Transverse colon (tissue), 4 donors: ENCODE results near the gene OCEL1. TPM values are rescaled to one million over a fixed set of nuclear protein-coding genes. Genes with fewer than 3 reads are reported as not detected.

ENCODE experiments used
- DNase-seq: peaks from one replicate; pipeline ENCODE4 v3.0.0-alpha.2; 2019
- H3K27ac ChIP-seq, 4 donors: fragments of 200-600 bp; sonication (generic); 2 replicates each; pipeline ENCODE4 v1.5.1; 2016 to 2018; ENCODE audit warnings: inconsistent platforms in 4 of 4
- H3K27me3 ChIP-seq: fragments of 200-600 bp; sonication (generic); 2 replicates; pipeline ENCODE4 v1.5.1; 2017; ENCODE audit warnings: inconsistent platforms
- H3K36me3 ChIP-seq, 4 donors: fragments of 200-600 bp; sonication (generic); 2 replicates each; pipeline ENCODE4 v1.5.1; 2017 to 2019; ENCODE audit warnings: inconsistent platforms in 4 of 4
- H3K4me1 ChIP-seq, 4 donors: fragments of 200-600 bp; sonication (generic); 2 replicates each; pipeline ENCODE4 v1.5.1; 2017 to 2020; ENCODE audit warnings: inconsistent platforms in 4 of 4
- H3K4me3 ChIP-seq, 4 donors: fragments of 200-600 bp; sonication (generic); 1 replicate in 1 of 4; 2 replicates in 3 of 4; pipeline versions ENCODE4 v1.5.1 to v1.6.1; 2017 to 2019; ENCODE audit warnings: inconsistent platforms in 4 of 4
- H3K9me3 ChIP-seq, 2 donors: fragments of 200-600 bp; sonication (generic); 2 replicates each; pipeline ENCODE4 v1.5.1; 2017 to 2019; ENCODE audit warnings: inconsistent platforms in 2 of 2
- EP300 ChIP-seq: sonication (generic); formaldehyde crosslinking; IDR thresholded peaks from one replicate; pipeline ENCODE4 v1.6.1; 2017; ENCODE audit warnings: antibody characterized with exemption, low read depth
- POLR2A ChIP-seq: fragments of 450-650 bp; IDR thresholded peaks from one replicate; pipeline ENCODE4 v1.6.1; 2016; ENCODE audit warnings: antibody characterized with exemption, mild to moderate bottlenecking, moderate library complexity
- POLR2AphosphoS5 ChIP-seq, 3 donors: sonication (generic); formaldehyde crosslinking; IDR thresholded peaks; one replicate each; pipeline ENCODE4 v1.6.1; 2016; ENCODE audit warnings: antibody characterized with exemption in 3 of 3
- WGBS, 2 donors: methylation state at CpG; one replicate each; pipeline ENCODE4 v1.1.5; 2018; ENCODE audit warnings: low coverage in 1 of 2; 5-methylcytosine and 5-hydroxymethylcytosine counted together
- in situ Hi-C, 4 donors: fragments of 200-750 bp; cut with MboI; loops; one replicate each; pipeline versions ENCODE4 v1.15.0 to v1.15.1; 2017; ENCODE audit warnings: low sequenced_read_pairs in 3 of 4, low pct_ligation_motif_present in 1 of 4, low pct_unique_long_range_greater_than_20kb in 1 of 4
- intact Hi-C: fragments of 100-400 bp; cut with DNase I; formaldehyde crosslinking; loops from one replicate; pipeline ENCODE4 v1.15.1; 2023; ENCODE audit warnings: low total_unique reads
- total RNA-seq, 4 donors: library from RNA; depleted of rRNA; stranded (reverse); fragments of >200 nt; gene quantifications; one replicate each; pipeline ENCODE4 v1.1.0, GENCODE V29; 2016
- TF ChIP-seq, protein P1 (sequence below), 5 experiments: fragments of 200-600 bp in 3 of 5; fragments of 450-650 bp in 2 of 5; sonication (generic) in 3 of 5; IDR thresholded peaks; 1 replicate in 2 of 5; 2 replicates in 3 of 5; pipeline ENCODE4 v1.5.1; 2016 to 2017; ENCODE audit warnings: antibody characterized with exemption in 5 of 5, inconsistent platforms in 3 of 5, mild to moderate bottlenecking in 2 of 5, moderate library complexity in 1 of 5

The OCEL1 gene, protein sequence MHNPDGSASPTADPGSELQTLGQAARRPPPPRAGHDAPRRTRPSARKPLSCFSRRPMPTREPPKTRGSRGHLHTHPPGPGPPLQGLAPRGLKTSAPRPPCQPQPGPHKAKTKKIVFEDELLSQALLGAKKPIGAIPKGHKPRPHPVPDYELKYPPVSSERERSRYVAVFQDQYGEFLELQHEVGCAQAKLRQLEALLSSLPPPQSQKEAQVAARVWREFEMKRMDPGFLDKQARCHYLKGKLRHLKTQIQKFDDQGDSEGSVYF
- 10 to 100 TPM in 3 of 4 donors, 1 to 10 TPM in 1; 4.8 to 42.6 (median 29.9) TPM for total RNA-seq

DNA sequence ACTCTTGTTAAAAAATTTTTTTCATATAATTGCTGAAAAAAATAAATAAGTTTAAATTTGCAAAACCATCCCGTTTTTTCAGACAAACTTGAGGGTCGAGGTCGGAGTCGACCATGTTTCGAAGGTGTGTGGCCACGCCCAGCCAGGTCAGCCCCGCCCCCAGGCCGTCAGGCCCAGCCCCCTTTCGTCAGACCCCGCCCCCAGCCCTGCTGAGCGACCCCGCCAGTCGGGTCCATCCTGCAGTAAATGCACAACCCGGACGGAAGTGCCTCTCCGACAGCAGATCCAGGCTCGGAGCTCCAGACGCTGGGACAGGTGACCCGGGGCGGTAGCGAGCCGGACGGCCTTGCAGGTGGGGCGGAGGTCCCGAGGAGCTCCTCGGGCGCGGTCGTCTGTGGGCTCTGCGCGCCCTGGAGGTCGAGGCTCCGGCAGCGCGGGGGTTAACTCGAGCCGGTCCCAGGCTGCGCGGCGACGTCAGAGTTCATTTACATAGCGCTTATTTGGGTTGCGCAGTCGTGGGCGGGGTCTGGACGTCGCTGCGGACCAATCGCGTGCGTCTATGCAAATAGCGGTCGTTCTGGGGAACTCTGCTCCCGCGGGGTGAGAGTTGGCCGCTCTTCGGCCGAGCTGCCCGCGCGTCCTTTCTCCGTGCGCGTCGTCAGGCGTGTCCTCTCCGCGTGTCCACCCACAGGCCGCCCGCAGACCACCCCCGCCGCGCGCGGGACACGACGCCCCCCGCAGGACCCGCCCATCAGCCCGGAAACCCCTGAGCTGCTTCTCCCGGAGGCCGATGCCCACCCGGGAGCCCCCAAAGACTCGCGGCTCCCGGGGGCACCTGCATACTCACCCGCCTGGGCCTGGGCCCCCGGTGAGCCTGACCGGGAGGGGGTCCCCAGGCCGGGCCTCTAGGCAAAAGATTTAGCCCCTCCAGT is at the start of gene OCEL1:
OCEL1 (plus strand) TSS at position 225 of the 932 bp plus-strand sequence; CDS start at position 247, 22 bp downstream.
- Histone ChIP-seq H3K9me3 (no peaks in the 10 kb centered on the region), H3K27me3 (no peaks in the 10 kb centered on the region), H3K36me3 (peaks cover 0 to 4% (median 2%) of the 10 kb centered on the region in 4 donors), H3K4me3 (peak within 1 kb of the TSS; percentile 42 to 88 (median 57)), H3K27ac (peak within 1 kb of the TSS; percentile 94 to 97 (median 94)), H3K4me1 (peaks cover 5 to 22% (median 14%) of the 10 kb centered on the region in 4 donors)
- TF ChIP-seq EP300 (peak; percentile 66), POLR2AphosphoS5 (IDR thresholded peaks at IDR 0.05) (peak; percentile 71 to 86 (median 86)), POLR2A (peak; percentile 86)
- TF ChIP-seq, protein P1, sequence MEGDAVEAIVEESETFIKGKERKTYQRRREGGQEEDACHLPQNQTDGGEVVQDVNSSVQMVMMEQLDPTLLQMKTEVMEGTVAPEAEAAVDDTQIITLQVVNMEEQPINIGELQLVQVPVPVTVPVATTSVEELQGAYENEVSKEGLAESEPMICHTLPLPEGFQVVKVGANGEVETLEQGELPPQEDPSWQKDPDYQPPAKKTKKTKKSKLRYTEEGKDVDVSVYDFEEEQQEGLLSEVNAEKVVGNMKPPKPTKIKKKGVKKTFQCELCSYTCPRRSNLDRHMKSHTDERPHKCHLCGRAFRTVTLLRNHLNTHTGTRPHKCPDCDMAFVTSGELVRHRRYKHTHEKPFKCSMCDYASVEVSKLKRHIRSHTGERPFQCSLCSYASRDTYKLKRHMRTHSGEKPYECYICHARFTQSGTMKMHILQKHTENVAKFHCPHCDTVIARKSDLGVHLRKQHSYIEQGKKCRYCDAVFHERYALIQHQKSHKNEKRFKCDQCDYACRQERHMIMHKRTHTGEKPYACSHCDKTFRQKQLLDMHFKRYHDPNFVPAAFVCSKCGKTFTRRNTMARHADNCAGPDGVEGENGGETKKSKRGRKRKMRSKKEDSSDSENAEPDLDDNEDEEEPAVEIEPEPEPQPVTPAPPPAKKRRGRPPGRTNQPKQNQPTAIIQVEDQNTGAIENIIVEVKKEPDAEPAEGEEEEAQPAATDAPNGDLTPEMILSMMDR (IDR thresholded peaks at IDR 0.05), result no peak
- intact Hi-C loops (no loop called here), in situ Hi-C loops (no loop called here)
- 1% methylated on average over 25 of the region's 90 CpGs; no CpG with 5 or more reads in 1 of the 2 donors for WGBS, 2 donors
- DNase-seq, result peak; percentile 99

DNA sequence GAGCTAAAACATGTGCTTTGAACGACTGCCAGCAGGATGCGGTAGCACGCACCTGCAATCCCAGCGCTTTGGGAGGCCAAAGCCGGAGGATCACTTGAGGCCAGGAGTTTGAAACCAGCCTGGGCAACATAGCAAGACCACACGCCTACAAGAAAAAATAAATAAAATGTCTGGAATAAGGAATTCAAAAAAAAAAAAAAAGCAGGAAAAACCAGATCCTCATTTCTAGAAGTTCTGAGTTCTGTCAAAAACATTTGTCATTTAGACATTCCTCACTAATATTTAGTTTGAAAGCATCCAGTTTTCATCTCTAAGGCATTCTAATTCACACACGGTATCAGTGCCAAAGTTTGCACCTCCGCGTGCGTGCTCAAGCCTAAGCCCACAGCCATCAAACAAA is 47.7 kb upstream of the OCEL1 start:
- TF ChIP-seq, protein P1 (IDR thresholded peaks at IDR 0.05), result no peak
- TF ChIP-seq POLR2AphosphoS5 (IDR thresholded peaks at IDR 0.05) (no peak), EP300 (no peak), POLR2A (no peak)
- H3K27me3 ChIP-seq, result no peaks in the 10 kb centered on the region
- WGBS, 2 donors, result 95 to 96% methylated on average over 5 to 10 of the region's 10 CpGs
- no peak for DNase-seq
- intact Hi-C loops (no loop called here), in situ Hi-C loops (no loop called here)
- H3K9me3 ChIP-seq, result no peaks in the 10 kb centered on the region
- peaks cover 0 to 6% (median 0%) of the 10 kb centered on the region in 4 donors for H3K4me1 ChIP-seq
- H3K27ac ChIP-seq, result no peak overlapping the region
- peaks cover 0 to 43% (median 18%) of the 10 kb centered on the region in 4 donors for H3K36me3 ChIP-seq
- no peak overlapping the region for H3K4me3 ChIP-seq

DNA sequence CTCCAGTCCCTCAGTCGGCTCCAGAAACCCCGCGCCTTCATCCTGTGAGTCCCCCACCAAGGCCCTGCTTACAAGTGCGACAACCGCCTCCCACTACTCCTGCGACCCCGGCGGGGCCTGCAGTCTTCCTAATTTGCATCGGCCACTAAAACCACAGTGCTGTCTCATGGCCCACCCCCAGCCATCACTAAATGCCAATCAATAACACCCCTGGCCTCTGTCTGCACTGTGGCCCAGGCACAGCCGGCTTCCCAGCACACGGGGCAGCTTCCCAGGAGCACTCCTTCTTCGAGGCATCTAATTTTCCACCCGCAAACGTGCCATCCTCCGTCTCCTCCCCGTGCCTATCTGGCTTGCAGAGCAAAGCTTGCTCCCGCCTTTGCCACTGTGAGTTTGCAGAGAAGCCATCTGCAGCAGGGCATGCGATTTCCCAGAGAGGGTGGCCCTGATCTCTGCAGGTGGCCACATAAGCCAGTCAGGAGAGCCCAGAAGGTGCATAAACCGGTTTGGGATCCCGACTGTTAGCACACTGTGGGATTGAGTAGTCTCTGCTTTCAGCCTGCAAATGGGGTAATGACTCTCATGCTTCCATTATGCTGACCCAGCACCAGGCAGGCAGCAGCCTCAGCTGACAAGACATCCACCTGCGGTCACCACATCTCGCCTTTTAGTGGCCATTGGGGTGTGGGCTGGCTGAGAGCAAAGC is 44.9 kb upstream of the OCEL1 start:
- no peak for DNase-seq
- intact Hi-C loops (no loop called here), in situ Hi-C loops (no loop called here)
- Histone ChIP-seq H3K27me3 (no peaks in the 10 kb centered on the region), H3K4me1 (peaks cover 0 to 7% (median 0%) of the 10 kb centered on the region in 4 donors), H3K27ac (no peak overlapping the region), H3K9me3 (no peaks in the 10 kb centered on the region), H3K4me3 (no peak overlapping the region), H3K36me3 (peaks cover 0 to 36% (median 10%) of the 10 kb centered on the region in 4 donors)
- WGBS, 2 donors, result 85% methylated on average over 22 of the region's 22 CpGs; no CpG with 5 or more reads in 1 of the 2 donors
- TF ChIP-seq EP300 (no peak), POLR2A (no peak), POLR2AphosphoS5 (IDR thresholded peaks at IDR 0.05) (no peak)
- TF ChIP-seq, protein P1 (IDR thresholded peaks at IDR 0.05), result no peak
